COLO668 (cell line): ENCODE data around the gene MRPL27.
"Not testable (repeated sequence)": the region's sequence is repeated elsewhere in the genome, so short reads cannot be mapped to it uniquely, and the experiment has no call there.

Source experiments
- DNase-seq: peaks from one replicate; lab custom pipeline; 2025; ENCODE audit not compliant: unreplicated experiment; lab: John Stamatoyannopoulos, UW

MRPL27 gene

GRCh38 chr17:50347117-50347893, 25.7 kb downstream of the MRPL27 start:
- no peak for DNase-seq

- DNase-seq, result peak; percentile 10
These were observed 26.5 kb downstream of the MRPL27 start for GRCh38 chr17:50346313-50347116.

- peak; percentile 90 for DNase-seq
These were observed 27.3 kb downstream of the MRPL27 start, which contains the start of gene XYLT2 for GRCh38 chr17:50345432-50346312. XYLT2 (plus strand) TSS chr17:50346126; CDS start chr17:50346141, 15 bp downstream.

- DNase-seq, result peak; percentile 27
These were observed 28.1 kb downstream of the MRPL27 start for GRCh38 chr17:50344731-50345365.

GRCh38 chr17:50339381-50339780, 33.6 kb downstream of the MRPL27 start:
- no peak for DNase-seq

GRCh38 chr17:50338645-50339044, 34.3 kb downstream of the MRPL27 start:
- no peak for DNase-seq

GRCh38 chr17:50337956-50338355, 35.0 kb downstream of the MRPL27 start:
- DNase-seq, result no peak

- not testable (repeated sequence) for DNase-seq
These were observed 39.5 kb downstream of the MRPL27 start for GRCh38 chr17:50333291-50334057.

GRCh38 chr17:50332196-50332595, 40.8 kb downstream of the MRPL27 start:
- DNase-seq, result no peak

GRCh38 chr17:50331085-50331791, 41.7 kb downstream of the MRPL27 start:
- no peak for DNase-seq

GRCh38 chr17:50330151-50330775, 42.7 kb downstream of the MRPL27 start:
- no peak for DNase-seq

- DNase-seq, result no peak
These were observed 43.3 kb downstream of the MRPL27 start for GRCh38 chr17:50329716-50330115.

GRCh38 chr17:50328363-50329325, 44.3 kb downstream of the MRPL27 start:
- DNase-seq, result no peak

GRCh38 chr17:50326831-50327364, 46.1 kb downstream of the MRPL27 start:
- no peak for DNase-seq

- DNase-seq, result no peak
These were observed 47.1 kb downstream of the MRPL27 start for GRCh38 chr17:50325906-50326305.

GRCh38 chr17:50323060-50323459, 49.9 kb downstream of the MRPL27 start:
- DNase-seq, result no peak

GRCh38 chr17:50322271-50322670, 50.7 kb downstream of the MRPL27 start:
- DNase-seq, result no peak
